SK-N-SH treated with all-trans-retinoic acid at 6 μM for 48 hours (cell line): ENCODE results near the gene UST.
"Not testable (repeated sequence)": the region's sequence is repeated elsewhere in the genome, so short reads cannot be mapped to it uniquely, and the experiment has no call there.

Source experiments
- ATAC-seq: fragments of 200-7000 bp; cut with Tn5 transposase; 3 replicates; pipeline ENCODE4 v1.9.1; 2020; ENCODE audit warnings: mild to moderate bottlenecking, moderate library complexity
- ARNTL ChIP-seq: fragments of 450-650 bp; formaldehyde crosslinking; IDR thresholded peaks from 2 replicates; pipeline ENCODE4 v1.5.0; 2020; ENCODE audit warnings: low read depth, mild to moderate bottlenecking, moderate library complexity, borderline replicate concordance
- BACH2 ChIP-seq: fragments of 250-450 bp; sonication (Bioruptor Pico); IDR thresholded peaks from 2 replicates; pipeline ENCODE4 v1.9.0; 2021; ENCODE audit warnings: mild to moderate bottlenecking, borderline replicate concordance
- CSDC2 ChIP-seq: fragments of 250-450 bp; sonication (Bioruptor Pico); IDR thresholded peaks from 2 replicates; pipeline ENCODE4 v1.5.0; 2020; ENCODE audit warnings: mild to moderate bottlenecking, moderate library complexity
- CSRNP3 ChIP-seq: fragments of 250-450 bp; sonication (Bioruptor Pico); IDR thresholded peaks from 2 replicates; pipeline ENCODE4 v1.5.1; 2021; ENCODE audit warnings: mild to moderate bottlenecking, moderate library complexity
- ESRRG ChIP-seq: fragments of 250-450 bp; sonication (Bioruptor Pico); IDR thresholded peaks from 2 replicates; pipeline ENCODE4 v1.6.1; 2021; ENCODE audit warnings: mild to moderate bottlenecking
- GLIS3 ChIP-seq: fragments of 250-450 bp; sonication (Bioruptor Pico); IDR thresholded peaks from 2 replicates; pipeline ENCODE4 v1.5.0; 2020; ENCODE audit warnings: mild to moderate bottlenecking, moderate library complexity
- ISL1 ChIP-seq: fragments of 250-450 bp; sonication (Bioruptor Pico); IDR thresholded peaks from 2 replicates; pipeline ENCODE4 v2.1.2; 2022; ENCODE audit warnings: mild to moderate bottlenecking, moderate library complexity
- OSR1 ChIP-seq: fragments of 250-450 bp; sonication (Bioruptor Pico); IDR thresholded peaks from 2 replicates; pipeline ENCODE4 v1.8.0; 2022; ENCODE audit warnings: moderate library complexity, mild to moderate bottlenecking, inconsistent platforms
- PPARA ChIP-seq: fragments of 250-450 bp; sonication (Bioruptor Pico); IDR thresholded peaks from 2 replicates; pipeline ENCODE4 v1.5.0; 2020; ENCODE audit warnings: mild to moderate bottlenecking, borderline replicate concordance
- RARB ChIP-seq: fragments of 250-450 bp; sonication (Bioruptor Pico); IDR thresholded peaks from 2 replicates; pipeline ENCODE4 v1.8.0; 2021; ENCODE audit warnings: mild to moderate bottlenecking, moderate library complexity
- SNAI2 ChIP-seq: fragments of 250-450 bp; sonication (Bioruptor Pico); IDR thresholded peaks from 2 replicates; pipeline ENCODE4 v1.5.0; 2020; ENCODE audit warnings: mild to moderate bottlenecking, moderate library complexity
- TCF4 ChIP-seq: fragments of 250-450 bp; sonication (Bioruptor Pico); IDR thresholded peaks from 2 replicates; pipeline ENCODE4 v1.8.0; 2021; ENCODE audit warnings: mild to moderate bottlenecking, moderate library complexity, borderline replicate concordance
- TOX ChIP-seq: fragments of 250-450 bp; sonication (Bioruptor Pico); IDR thresholded peaks from 2 replicates; pipeline ENCODE4 v1.8.0; 2021; ENCODE audit warnings: mild to moderate bottlenecking, moderate library complexity, borderline replicate concordance
- TSHZ2 ChIP-seq: fragments of 250-450 bp; sonication (Bioruptor Pico); IDR thresholded peaks from 2 replicates; pipeline ENCODE4 v1.5.0; 2020; ENCODE audit warnings: mild to moderate bottlenecking, moderate library complexity
- ZC3H10 ChIP-seq: fragments of 250-450 bp; sonication (Bioruptor Pico); IDR thresholded peaks from 2 replicates; pipeline ENCODE4 v1.5.1; 2021; ENCODE audit warnings: mild to moderate bottlenecking, moderate library complexity
- ZFP3 ChIP-seq: fragments of 250-450 bp; sonication (Bioruptor Pico); IDR thresholded peaks from 2 replicates; pipeline ENCODE4 v1.5.0; 2020; ENCODE audit warnings: mild to moderate bottlenecking, moderate library complexity
- ZFP30 ChIP-seq: fragments of 450-650 bp; formaldehyde crosslinking; IDR thresholded peaks from 2 replicates; pipeline ENCODE4 v1.5.0; 2022; ENCODE audit warnings: mild to moderate bottlenecking, moderate library complexity
- ZNF565 ChIP-seq: fragments of 450-650 bp; formaldehyde crosslinking; conservative IDR thresholded peaks from 2 replicates; pipeline ENCODE4 v1.5.0; 2020; ENCODE audit warnings: low read depth, mild to moderate bottlenecking, moderate library complexity
- ZNF70 ChIP-seq: fragments of 450-650 bp; formaldehyde crosslinking; IDR thresholded peaks from 2 replicates; pipeline ENCODE4 v1.5.0; 2020; ENCODE audit warnings: mild to moderate bottlenecking, moderate library complexity
- ZNF8 ChIP-seq: fragments of 450-650 bp; formaldehyde crosslinking; IDR thresholded peaks from 2 replicates; pipeline ENCODE4 v1.5.0; 2020; ENCODE audit warnings: mild to moderate bottlenecking, moderate library complexity
- TF ChIP-seq, protein P1 (sequence below): fragments of 250-450 bp; sonication (Bioruptor Pico); IDR thresholded peaks from 2 replicates; pipeline ENCODE4 v1.5.1; 2020; ENCODE audit warnings: low read depth, mild to moderate bottlenecking, moderate library complexity
- TF ChIP-seq, protein P2 (sequence below): fragments of 250-450 bp; sonication (Bioruptor Pico); IDR thresholded peaks from 2 replicates; pipeline ENCODE4 v1.8.0; 2020; ENCODE audit warnings: mild to moderate bottlenecking, moderate library complexity, borderline replicate concordance

The UST gene

GRCh38 chr6:148750838-148751792, 4.3 kb downstream of the UST start:
- TF ChIP-seq RARB (CRISPR knock-in tag) (no peak), ZC3H10 (CRISPR knock-in tag) (no peak), OSR1 (CRISPR knock-in tag) (no peak), TOX (no peak), ESRRG (no peak), CSDC2 (no peak), ZNF70 (no peak), ZFP30 (CRISPR knock-in tag) (no peak)
- TF ChIP-seq, protein P1, sequence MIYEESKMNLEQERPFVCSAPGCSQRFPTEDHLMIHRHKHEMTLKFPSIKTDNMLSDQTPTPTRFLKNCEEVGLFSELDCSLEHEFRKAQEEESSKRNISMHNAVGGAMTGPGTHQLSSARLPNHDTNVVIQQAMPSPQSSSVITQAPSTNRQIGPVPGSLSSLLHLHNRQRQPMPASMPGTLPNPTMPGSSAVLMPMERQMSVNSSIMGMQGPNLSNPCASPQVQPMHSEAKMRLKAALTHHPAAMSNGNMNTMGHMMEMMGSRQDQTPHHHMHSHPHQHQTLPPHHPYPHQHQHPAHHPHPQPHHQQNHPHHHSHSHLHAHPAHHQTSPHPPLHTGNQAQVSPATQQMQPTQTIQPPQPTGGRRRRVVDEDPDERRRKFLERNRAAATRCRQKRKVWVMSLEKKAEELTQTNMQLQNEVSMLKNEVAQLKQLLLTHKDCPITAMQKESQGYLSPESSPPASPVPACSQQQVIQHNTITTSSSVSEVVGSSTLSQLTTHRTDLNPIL, result no peak
- ATAC-seq, result no peak

DNA sequence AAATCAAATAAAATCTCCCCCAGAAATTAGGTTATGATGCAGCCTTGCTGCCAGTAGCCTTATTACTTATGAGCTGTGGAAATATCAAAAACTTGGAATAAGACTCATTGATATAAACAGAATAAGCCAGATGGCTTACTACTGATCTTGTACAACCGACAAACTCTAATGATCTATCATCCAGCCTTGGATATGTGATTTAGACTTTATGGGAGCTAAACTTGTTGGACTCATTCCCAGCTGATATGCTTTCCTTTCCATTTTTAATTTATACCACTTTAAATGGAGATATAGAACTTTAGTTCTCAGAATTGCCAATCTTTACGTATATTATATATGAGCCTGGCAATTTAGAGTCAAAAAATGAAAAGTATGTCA, 5.0 kb downstream of the UST start:
- no peak for ATAC-seq
- TF ChIP-seq BACH2 (CRISPR knock-in tag) (no peak), SNAI2 (CRISPR knock-in tag) (no peak), GLIS3 (CRISPR knock-in tag) (no peak), PPARA (CRISPR knock-in tag) (no peak), CSRNP3 (CRISPR knock-in tag) (no peak), ESRRG (no peak), ZFP3 (CRISPR knock-in tag) (no peak), TCF4 (no peak), RARB (CRISPR knock-in tag) (no peak), OSR1 (CRISPR knock-in tag) (no peak), TSHZ2 (CRISPR knock-in tag) (no peak), ZNF8 (CRISPR knock-in tag) (no peak), ZNF70 (no peak), ZC3H10 (CRISPR knock-in tag) (no peak), ZNF565 (no peak), ISL1 (no peak), CSDC2 (no peak), ARNTL (no peak)
- TF ChIP-seq, protein P2, sequence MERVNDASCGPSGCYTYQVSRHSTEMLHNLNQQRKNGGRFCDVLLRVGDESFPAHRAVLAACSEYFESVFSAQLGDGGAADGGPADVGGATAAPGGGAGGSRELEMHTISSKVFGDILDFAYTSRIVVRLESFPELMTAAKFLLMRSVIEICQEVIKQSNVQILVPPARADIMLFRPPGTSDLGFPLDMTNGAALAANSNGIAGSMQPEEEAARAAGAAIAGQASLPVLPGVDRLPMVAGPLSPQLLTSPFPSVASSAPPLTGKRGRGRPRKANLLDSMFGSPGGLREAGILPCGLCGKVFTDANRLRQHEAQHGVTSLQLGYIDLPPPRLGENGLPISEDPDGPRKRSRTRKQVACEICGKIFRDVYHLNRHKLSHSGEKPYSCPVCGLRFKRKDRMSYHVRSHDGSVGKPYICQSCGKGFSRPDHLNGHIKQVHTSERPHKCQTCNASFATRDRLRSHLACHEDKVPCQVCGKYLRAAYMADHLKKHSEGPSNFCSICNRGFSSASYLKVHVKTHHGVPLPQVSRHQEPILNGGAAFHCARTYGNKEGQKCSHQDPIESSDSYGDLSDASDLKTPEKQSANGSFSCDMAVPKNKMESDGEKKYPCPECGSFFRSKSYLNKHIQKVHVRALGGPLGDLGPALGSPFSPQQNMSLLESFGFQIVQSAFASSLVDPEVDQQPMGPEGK (CRISPR knock-in tag), result no peak
- TF ChIP-seq, protein P1, result no peak

GRCh38 chr6:148755379-148755778, 8.5 kb downstream of the UST start:
- ATAC-seq, result not testable (repeated sequence)
